Subcutaneous adipose tissue (tissue), 4 donors: ENCODE data around the gene APPL2. TPM values are rescaled to one million over a fixed set of nuclear protein-coding genes. Genes with fewer than 3 reads are reported as not detected.

Experiments used
- total RNA-seq, 4 donors: library from RNA; depleted of rRNA; stranded (reverse); fragments of >200 nt; gene quantifications; one replicate each; pipeline ENCODE4 v1.1.0, GENCODE V29; 2016
- TF ChIP-seq, protein P1 (sequence below): fragments of 450-650 bp; IDR thresholded peaks from one replicate; pipeline ENCODE4 v1.5.1; 2016; ENCODE audit warnings: low read depth, mild to moderate bottlenecking, control low read depth, antibody characterized with exemption, moderate library complexity

The APPL2 gene
- total RNA-seq, 4 donors from 2014 or later: 64.6 to 127 (median 94.1) TPM

DNA sequence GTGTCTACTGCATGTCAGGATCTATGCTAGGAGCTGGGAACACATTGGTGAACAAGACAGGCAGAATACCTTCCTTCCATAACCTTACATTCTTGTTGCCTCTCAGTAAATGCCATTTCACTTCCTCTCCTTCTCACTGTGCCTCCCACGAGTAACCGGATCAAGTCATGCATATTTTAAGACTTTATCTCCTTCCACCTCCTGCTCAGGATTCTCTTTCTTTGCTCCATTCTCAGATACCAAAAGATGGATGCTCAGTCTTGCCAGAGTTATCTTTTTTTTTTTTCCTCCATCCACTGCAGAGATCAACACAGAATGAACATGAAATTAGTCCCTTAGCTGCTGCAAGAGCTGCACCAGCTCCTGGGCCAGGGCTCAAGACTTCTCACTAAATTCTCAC is 20.0 kb upstream of the APPL2 start:
- TF ChIP-seq, protein P1, sequence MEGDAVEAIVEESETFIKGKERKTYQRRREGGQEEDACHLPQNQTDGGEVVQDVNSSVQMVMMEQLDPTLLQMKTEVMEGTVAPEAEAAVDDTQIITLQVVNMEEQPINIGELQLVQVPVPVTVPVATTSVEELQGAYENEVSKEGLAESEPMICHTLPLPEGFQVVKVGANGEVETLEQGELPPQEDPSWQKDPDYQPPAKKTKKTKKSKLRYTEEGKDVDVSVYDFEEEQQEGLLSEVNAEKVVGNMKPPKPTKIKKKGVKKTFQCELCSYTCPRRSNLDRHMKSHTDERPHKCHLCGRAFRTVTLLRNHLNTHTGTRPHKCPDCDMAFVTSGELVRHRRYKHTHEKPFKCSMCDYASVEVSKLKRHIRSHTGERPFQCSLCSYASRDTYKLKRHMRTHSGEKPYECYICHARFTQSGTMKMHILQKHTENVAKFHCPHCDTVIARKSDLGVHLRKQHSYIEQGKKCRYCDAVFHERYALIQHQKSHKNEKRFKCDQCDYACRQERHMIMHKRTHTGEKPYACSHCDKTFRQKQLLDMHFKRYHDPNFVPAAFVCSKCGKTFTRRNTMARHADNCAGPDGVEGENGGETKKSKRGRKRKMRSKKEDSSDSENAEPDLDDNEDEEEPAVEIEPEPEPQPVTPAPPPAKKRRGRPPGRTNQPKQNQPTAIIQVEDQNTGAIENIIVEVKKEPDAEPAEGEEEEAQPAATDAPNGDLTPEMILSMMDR: no peak

DNA sequence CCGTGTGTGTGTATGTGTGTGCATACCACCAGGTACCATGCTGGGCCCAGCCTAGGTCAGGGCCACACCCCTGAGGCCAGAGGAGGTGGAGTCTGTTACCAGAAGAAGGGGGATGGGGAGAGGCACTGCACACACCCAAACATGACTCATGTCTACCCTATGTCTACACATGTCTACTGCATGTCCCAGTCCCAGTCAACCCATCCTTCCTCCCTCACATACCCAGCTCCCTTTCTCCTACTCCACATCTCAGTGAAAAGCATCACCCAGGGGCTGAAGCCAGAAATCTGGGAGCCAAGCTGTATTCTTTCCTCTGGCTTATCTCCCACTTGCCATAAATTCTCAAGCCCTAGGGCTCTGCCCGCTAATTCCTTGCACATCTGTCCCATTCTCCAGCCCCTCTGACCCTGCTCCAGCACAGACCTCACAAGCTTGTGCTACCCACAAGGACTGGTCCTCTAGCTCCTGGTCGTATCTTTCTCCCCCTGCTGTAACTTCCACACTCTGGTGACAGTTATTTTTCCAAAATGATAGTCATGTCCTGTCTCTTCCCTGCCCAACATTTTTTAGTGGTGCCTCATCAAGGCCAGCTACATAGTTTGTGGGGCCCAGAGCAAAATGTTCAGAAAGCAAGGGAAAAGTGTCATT is 18.0 kb upstream of the APPL2 start:
- TF ChIP-seq, protein P1: no peak

DNA sequence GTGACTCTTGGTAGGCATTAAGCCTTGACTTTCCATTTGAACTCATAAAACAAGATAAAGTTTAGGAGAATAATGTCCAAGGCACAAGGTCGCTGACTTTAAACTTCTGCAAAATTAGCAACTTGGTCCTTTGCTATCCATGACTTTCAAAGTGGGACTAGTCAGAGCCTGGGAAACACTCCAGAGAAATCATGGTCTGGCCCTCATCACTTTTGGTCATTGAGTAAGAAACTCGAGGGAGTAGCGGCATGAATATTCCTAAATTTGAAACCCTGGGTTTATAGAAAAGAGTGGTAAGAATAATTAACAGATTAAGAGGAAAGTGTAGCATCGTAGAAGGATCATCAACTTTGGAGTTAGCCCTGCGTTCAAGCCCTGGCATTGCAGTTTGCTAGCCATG is 16.9 kb upstream of the APPL2 start:
- TF ChIP-seq, protein P1: no peak

DNA sequence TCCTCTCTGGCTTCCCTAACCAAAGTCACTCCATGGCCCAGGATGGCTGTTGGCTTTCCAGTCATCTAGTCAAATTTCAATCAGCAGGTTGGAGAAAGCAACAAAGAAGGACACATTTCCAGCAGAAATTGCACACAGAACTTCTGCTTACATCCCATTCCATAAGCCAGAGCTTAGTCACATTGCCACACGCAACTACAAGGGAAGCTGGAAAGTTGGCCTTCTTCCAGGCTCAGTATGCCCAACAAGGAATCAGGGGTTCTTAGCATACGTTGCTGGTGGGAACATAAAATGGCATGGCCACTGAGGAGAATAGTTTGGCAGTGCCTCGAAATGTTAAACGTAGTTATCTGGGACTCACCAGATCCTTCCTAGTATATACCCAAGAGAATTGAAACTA is 9.3 kb upstream of the APPL2 start:
- TF ChIP-seq, protein P1: no peak

DNA sequence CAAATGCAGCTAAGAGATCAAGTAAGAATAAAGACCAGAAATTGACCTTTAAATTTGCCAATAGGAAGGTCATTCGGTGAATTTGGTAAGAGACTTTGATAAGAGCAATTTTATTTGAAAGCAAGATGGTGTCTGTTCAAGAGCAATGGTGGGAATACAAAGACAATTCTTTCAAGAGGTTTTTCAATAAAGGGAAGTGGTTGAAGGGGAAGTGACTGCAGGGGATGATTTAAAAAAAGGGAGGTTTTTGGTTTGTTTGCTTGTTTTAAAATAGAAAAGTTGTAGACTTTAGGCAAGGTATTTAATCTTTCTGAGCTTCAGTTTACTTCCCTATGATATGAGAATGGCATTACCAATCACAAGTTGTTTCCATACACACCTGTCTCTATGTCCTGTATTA is 4.3 kb upstream of the APPL2 start:
- TF ChIP-seq, protein P1: no peak

DNA sequence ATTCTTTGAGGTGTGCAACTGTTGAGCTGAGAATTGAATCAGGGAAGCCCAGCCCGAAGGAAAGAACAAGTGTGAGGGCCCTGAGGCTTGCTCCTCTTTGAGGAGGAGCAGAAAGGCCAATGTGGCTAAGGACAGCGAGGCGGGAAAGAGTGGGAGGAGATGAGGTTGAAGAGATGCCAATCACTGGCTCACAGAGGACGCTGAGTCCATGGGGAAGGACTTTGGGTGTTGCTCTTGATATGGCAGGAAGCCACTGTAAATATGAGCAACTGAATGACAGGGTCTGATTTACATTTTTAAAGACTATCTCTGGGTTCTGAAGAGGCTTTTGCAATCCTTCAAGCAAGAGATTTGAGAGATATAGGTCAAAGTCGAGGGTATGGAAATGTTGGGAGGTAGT is 3.3 kb upstream of the APPL2 start:
- TF ChIP-seq, protein P1: no peak

DNA sequence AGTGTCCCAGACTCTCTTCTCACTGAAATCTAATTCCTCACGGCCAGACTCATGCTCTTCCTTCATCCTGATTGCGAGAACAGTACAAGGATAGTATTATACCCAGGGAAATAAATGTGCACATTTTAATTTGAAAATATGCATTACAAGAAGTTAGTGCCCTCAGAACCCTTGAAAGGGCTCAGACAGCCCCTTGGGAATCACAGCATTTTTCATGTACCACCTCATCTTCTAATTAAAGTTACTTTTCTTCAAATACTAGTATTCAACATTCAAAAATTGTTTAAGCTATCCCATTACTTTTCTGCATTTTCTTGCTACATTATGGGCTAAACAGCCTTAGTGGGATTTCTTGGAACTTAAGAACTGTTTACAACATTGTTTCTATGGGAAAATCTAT is 1.7 kb upstream of the APPL2 start:
- TF ChIP-seq, protein P1: no peak
